Glomerular visceral epithelial cell (primary cell): ENCODE results near the gene TRIM71.
"Not testable (repeated sequence)": the region's sequence is repeated elsewhere in the genome, so short reads cannot be mapped to it uniquely, and the experiment has no call there.

Experiments used
- DNase-seq: peaks from one replicate; pipeline ENCODE4 v3.0.0-alpha.2; 2016; ENCODE audit errors: extremely low spot score

TRIM71 gene

GRCh38 chr3:32819551-32820348, 2.0 kb downstream of the TRIM71 start:
- no peak for DNase-seq

- DNase-seq = no peak
Observed at GRCh38 chr3:32820430-32820829, 2.6 kb downstream of the TRIM71 start.

GRCh38 chr3:32820971-32821685, 3.3 kb downstream of the TRIM71 start:
- no peak for DNase-seq

- DNase-seq = no peak
Observed at GRCh38 chr3:32821686-32822296, 4.0 kb downstream of the TRIM71 start.

GRCh38 chr3:32822609-32823498, 5.1 kb downstream of the TRIM71 start:
- DNase-seq = no peak

GRCh38 chr3:32823641-32824184, 5.9 kb downstream of the TRIM71 start:
- not testable (repeated sequence) for DNase-seq

GRCh38 chr3:32825601-32826375, 8.0 kb downstream of the TRIM71 start:
- DNase-seq = no peak

GRCh38 chr3:32831062-32831461, 13.3 kb downstream of the TRIM71 start:
- DNase-seq = no peak

GRCh38 chr3:32831791-32832190, 14.0 kb downstream of the TRIM71 start:
- no peak for DNase-seq

GRCh38 chr3:32832193-32832592, 14.4 kb downstream of the TRIM71 start:
- no peak for DNase-seq

GRCh38 chr3:32835049-32835371, 17.2 kb downstream of the TRIM71 start:
- no peak for DNase-seq

GRCh38 chr3:32835961-32836360, 18.2 kb downstream of the TRIM71 start:
- no peak for DNase-seq

- DNase-seq = no peak
Observed at GRCh38 chr3:32836601-32837000, 18.8 kb downstream of the TRIM71 start.

GRCh38 chr3:32837366-32837765, 19.6 kb downstream of the TRIM71 start:
- DNase-seq = no peak

- no peak for DNase-seq
Observed at GRCh38 chr3:32837789-32838188, 20.0 kb downstream of the TRIM71 start.

- DNase-seq = no peak
Observed at GRCh38 chr3:32839714-32840085, 21.9 kb downstream of the TRIM71 start.

GRCh38 chr3:32840086-32840841, 22.5 kb downstream of the TRIM71 start:
- no peak for DNase-seq

GRCh38 chr3:32841341-32841740, 23.5 kb downstream of the TRIM71 start:
- no peak for DNase-seq

GRCh38 chr3:32841867-32842470, 24.2 kb downstream of the TRIM71 start:
- DNase-seq = no peak

- no peak for DNase-seq
Observed at GRCh38 chr3:32842531-32842931, 24.7 kb downstream of the TRIM71 start.
